Measurements from ENCODE around the gene SRSF2. TPM values are rescaled to one million over a fixed set of nuclear protein-coding genes. Genes with fewer than 3 reads are reported as not detected.
"Not testable (repeated sequence)": the region's sequence is repeated elsewhere in the genome, so short reads cannot be mapped to it uniquely, and the experiment has no call there.

SRSF2 gene
- polyA plus RNA-seq, 4 donors = 361 to 455 (median 424) TPM

- not testable (repeated sequence) for DNase-seq (ENCODE audit: low read depth in 4 of 4, low spot score in 3 of 4)
Measured at GRCh38 chr17:76739568-76740115, 2.5 kb upstream of the SRSF2 start.

- no peak for DNase-seq (ENCODE audit: low read depth in 4 of 4, low spot score in 3 of 4)
Measured at GRCh38 chr17:76738468-76738850, 1.3 kb upstream of the SRSF2 start.

GRCh38 chr17:76737676-76738467 is 741 bp upstream of the SRSF2 start, which contains the start of gene MFSD11:
Gene MFSD11 (plus strand): TSS chr17:76738119. CDS start chr17:76738353, 234 bp downstream.
- peak; percentile 86 to 92 (median 90) for DNase-seq (ENCODE audit: low read depth in 4 of 4, low spot score in 3 of 4)

- DNase-seq (ENCODE audit: low read depth in 4 of 4, low spot score in 3 of 4) = peak in 1 of 4 donors; percentile 47
Measured at GRCh38 chr17:76736349-76737081, 616 bp downstream of the SRSF2 start.

- DNase-seq (ENCODE audit: low read depth in 4 of 4, low spot score in 3 of 4) = no peak
Measured at GRCh38 chr17:76735586-76736348, 1.4 kb downstream of the SRSF2 start.

- no peak for DNase-seq (ENCODE audit: low read depth in 4 of 4, low spot score in 3 of 4)
Measured at GRCh38 chr17:76735006-76735405, 2.1 kb downstream of the SRSF2 start.

GRCh38 chr17:76734080-76734840 is 2.9 kb downstream of the SRSF2 start:
- DNase-seq (ENCODE audit: low read depth in 4 of 4, low spot score in 3 of 4) = no peak

- DNase-seq (ENCODE audit: low read depth in 4 of 4, low spot score in 3 of 4) = no peak
Measured at GRCh38 chr17:76733618-76733957, 3.5 kb downstream of the SRSF2 start.

GRCh38 chr17:76732734-76733617 is 4.2 kb downstream of the SRSF2 start:
- no peak for DNase-seq (ENCODE audit: low read depth in 4 of 4, low spot score in 3 of 4)

- not testable (repeated sequence) for DNase-seq (ENCODE audit: low read depth in 4 of 4, low spot score in 3 of 4)
Measured at GRCh38 chr17:76731800-76732733, 5.1 kb downstream of the SRSF2 start.

- DNase-seq (ENCODE audit: low read depth in 4 of 4, low spot score in 3 of 4) = no peak
Measured at GRCh38 chr17:76727745-76728456, 9.2 kb downstream of the SRSF2 start.

- DNase-seq (ENCODE audit: low read depth in 4 of 4, low spot score in 3 of 4) = peak in 1 of 4 donors; percentile 68
Measured at GRCh38 chr17:76726776-76727718, 10.1 kb downstream of the SRSF2 start, which contains the start of gene METTL23. Gene METTL23 (plus strand): TSS chr17:76726839. CDS start chr17:76729711, 2,872 bp downstream.

- DNase-seq (ENCODE audit: low read depth in 4 of 4, low spot score in 3 of 4) = peak; percentile 85 to 92 (median 90)
Measured at GRCh38 chr17:76726231-76726775, 10.8 kb downstream of the SRSF2 start, which contains the start of gene JMJD6. Gene JMJD6 (minus strand): TSS chr17:76726606. CDS start chr17:76726475, 131 bp downstream.

GRCh38 chr17:76725580-76726230 is 11.4 kb downstream of the SRSF2 start:
- no peak for DNase-seq (ENCODE audit: low read depth in 4 of 4, low spot score in 3 of 4)

- no peak for DNase-seq (ENCODE audit: low read depth in 4 of 4, low spot score in 3 of 4)
Measured at GRCh38 chr17:76723812-76724211, 13.3 kb downstream of the SRSF2 start.
